Astrocyte of the cerebellum (primary cell): ENCODE data around the gene PRDM7.

Source experiments
- DNase-seq: peaks from one replicate; pipeline ENCODE4 v3.0.0-alpha.2; 2011; ENCODE audit warnings: low read depth
- H3K4me3 ChIP-seq: 2 replicates; pipeline ENCODE4 v1.5.1; 2011; ENCODE audit warnings: mild to moderate bottlenecking, low read depth, low read length, moderate library complexity
- in situ Hi-C: cut with HindIII; loops from 2 replicates; pipeline ENCODE4 v1.10.0; 2017; ENCODE audit warnings: low sequenced_read_pairs
- TF ChIP-seq, protein P1 (sequence below): IDR thresholded peaks from 2 replicates; pipeline ENCODE4 v1.5.1; 2012; ENCODE audit warnings: low read length, low read depth, moderate library complexity, mild to moderate bottlenecking; ENCODE audit errors: missing control alignments

PRDM7 gene

GRCh38 chr16:90044111-90044551, 33.0 kb downstream of the PRDM7 start:
- TF ChIP-seq, protein P1, sequence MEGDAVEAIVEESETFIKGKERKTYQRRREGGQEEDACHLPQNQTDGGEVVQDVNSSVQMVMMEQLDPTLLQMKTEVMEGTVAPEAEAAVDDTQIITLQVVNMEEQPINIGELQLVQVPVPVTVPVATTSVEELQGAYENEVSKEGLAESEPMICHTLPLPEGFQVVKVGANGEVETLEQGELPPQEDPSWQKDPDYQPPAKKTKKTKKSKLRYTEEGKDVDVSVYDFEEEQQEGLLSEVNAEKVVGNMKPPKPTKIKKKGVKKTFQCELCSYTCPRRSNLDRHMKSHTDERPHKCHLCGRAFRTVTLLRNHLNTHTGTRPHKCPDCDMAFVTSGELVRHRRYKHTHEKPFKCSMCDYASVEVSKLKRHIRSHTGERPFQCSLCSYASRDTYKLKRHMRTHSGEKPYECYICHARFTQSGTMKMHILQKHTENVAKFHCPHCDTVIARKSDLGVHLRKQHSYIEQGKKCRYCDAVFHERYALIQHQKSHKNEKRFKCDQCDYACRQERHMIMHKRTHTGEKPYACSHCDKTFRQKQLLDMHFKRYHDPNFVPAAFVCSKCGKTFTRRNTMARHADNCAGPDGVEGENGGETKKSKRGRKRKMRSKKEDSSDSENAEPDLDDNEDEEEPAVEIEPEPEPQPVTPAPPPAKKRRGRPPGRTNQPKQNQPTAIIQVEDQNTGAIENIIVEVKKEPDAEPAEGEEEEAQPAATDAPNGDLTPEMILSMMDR, result no peak
- no peak overlapping the region for H3K4me3 ChIP-seq
- in situ Hi-C loops, result no loop called here
- DNase-seq, result no peak

DNA sequence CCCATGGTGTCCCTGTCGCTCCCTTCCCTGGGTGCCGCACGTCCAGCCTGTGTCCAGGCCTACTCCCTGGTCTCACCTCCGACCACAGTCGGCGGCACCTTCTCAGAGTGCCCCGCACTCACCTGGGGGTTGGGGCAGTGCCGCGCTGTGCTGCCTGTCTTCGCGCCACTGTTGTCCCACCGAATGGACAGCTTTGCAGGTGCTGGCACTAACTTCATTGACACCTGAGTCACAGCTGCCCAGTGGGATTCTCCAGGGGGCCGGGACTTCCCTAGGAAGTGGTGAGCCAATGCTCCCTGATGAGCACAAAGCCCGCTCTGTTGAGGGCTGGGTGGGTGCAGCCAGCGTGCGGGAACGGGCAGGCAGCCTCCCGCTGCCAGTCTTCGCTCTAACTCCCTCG, 33.6 kb downstream of the PRDM7 start:
- H3K4me3 ChIP-seq, result no peak overlapping the region
- DNase-seq, result no peak
- in situ Hi-C loops, result no loop called here
- TF ChIP-seq, protein P1, result no peak

DNA sequence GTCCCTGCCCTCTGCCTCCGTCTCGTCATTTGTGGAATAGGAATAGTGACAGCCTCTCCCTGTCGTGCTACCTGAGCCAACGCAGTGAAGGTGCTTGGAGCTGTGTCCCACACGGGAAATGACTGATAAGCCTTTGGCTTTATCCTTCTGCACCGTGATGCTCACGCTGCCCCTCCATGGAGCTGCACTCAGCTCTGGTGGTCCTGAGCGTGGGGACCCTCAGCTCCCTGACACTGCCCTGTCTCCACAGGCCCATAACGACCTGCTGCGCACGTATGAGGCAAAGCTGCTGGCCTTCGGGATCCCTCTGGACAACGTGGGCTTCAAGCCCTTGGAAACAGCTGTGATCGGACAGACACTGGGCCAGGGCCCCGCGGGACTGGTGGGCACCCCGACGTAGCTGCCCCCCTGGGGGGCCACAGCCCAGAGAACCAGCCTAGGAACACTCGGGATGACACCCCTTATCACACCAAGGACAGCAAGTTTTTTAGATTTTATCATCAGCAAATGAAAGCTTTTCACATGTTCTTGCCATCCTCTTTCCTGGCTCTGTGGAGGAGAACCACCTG, 34.1 kb downstream of the PRDM7 start:
- TF ChIP-seq, protein P1, result no peak
- no peak for DNase-seq
- no peak overlapping the region for H3K4me3 ChIP-seq
- in situ Hi-C loops, result no loop called here

DNA sequence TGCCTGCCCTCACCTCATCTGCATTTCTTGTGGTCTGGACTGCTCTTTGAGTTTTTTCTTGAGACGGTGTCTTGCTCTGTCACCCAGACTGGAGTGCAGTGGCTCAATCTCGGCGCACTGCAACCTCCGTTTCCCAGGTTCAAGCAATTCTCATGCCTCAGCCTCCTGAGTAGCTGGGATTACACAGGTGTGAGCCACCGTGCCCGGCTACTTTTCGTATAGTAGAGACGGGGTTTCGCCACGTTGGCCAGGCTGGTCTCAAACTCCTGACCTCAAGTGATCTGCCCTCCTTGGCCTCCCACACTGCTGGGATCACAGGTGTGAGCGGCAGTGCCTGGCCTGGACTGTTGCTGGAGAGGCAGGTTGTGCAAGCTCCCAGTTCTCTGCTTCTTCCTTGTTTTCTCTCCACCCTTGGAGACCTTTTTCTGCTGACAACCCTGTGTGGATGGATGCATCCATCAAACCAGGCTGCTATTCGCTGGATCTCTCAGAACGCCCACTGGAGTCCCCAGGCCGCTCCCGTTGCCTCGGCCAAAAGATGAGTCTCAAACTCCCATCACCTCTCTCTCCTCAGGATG, 35.1 kb downstream of the PRDM7 start:
- TF ChIP-seq, protein P1, result no peak

DNA sequence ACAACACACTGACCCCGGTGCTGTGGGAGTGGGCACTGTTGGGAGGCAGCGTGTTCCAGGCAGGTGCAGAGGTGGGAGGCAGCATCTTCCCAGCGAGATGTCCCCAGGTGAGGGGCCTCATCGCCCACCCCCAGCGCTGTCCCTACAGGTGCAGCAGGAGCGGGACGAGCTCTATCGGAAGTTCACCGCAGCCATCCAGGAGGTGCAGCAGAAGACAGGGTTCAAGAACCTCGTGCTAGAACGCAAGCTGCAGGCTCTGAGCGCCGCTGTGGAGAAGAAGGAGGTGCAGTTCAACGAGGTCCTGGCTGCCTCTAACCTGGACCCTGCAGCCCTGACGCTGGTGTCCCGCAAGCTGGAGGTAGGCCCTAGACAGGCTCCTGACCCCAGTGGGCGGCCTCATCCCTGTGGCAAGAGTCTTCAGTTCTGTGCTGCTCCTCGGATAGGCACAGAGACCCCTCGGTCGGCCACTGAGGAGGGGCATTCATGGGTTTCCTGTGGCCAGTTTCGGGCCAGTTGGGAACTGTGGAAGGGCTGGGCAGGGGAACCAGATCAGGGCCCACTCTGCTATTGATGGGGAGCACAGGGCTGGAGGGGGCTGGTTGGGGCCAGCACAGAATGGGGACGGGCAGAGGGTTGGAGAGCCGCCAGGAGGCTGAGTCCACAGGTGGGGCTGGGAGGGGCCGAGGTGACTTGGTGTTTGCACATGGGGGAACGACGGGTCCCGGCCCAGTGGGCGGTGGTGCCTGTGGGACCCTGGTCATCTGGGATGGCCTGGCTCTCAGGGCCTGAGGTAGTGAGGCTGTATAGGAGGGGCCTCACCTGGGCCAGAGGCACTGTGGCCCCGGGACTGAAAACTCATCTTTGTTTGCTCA, 36.7 kb downstream of the PRDM7 start:
- no peak overlapping the region for H3K4me3 ChIP-seq
- TF ChIP-seq, protein P1, result no peak
- in situ Hi-C loops, result no loop called here
- no peak for DNase-seq

More for the DNA sequence above, 35.1 kb downstream of the PRDM7 start:
- H3K4me3 ChIP-seq, result no peak overlapping the region
- in situ Hi-C loops, result no loop called here
- DNase-seq, result no peak

- H3K4me3 ChIP-seq, result no peak overlapping the region
- TF ChIP-seq, protein P1, result no peak
- in situ Hi-C loops, result no loop called here
- DNase-seq, result no peak
These were observed 39.9 kb downstream of the PRDM7 start for GRCh38 chr16:90037276-90037675.
